Measurements from ENCODE around the gene COX6A2. TPM values are rescaled to one million over a fixed set of nuclear protein-coding genes. Genes with fewer than 3 reads are reported as not detected.
"Not testable (repeated sequence)": the region's sequence is repeated elsewhere in the genome, so short reads cannot be mapped to it uniquely, and the experiment has no call there.

Gene COX6A2
- polyA plus RNA-seq, 1 donor = 7.8 TPM

GRCh38 chr16:31453255-31454204 is 25.4 kb upstream of the COX6A2 start:
- Histone ChIP-seq H3K36me3 (ENCODE audit: control insufficient read depth, insufficient read depth, low read length) (peaks cover 9% of the 10 kb centered on the region), H3K27ac (ENCODE audit: low read length) (no peak overlapping the region), H3K4me1 (ENCODE audit: control insufficient read depth, insufficient read depth, low read length) (peaks cover 17% of the 10 kb centered on the region), H3K9me3 (ENCODE audit: control insufficient read depth, low read depth, low read length) (no peaks in the 10 kb centered on the region), H3K27me3 (ENCODE audit: control insufficient read depth, insufficient read depth, low read length) (no peaks in the 10 kb centered on the region), H3K4me3 (ENCODE audit: low read length) (no peak overlapping the region)
- DNase-seq = peak; percentile 44 to 68
- 20% methylated on average over 1 of the region's 20 CpGs for WGBS (ENCODE audit: insufficient coverage, low lambda C conversion rate)

GRCh38 chr16:31452631-31453106 is 24.5 kb upstream of the COX6A2 start:
- peaks cover 13% of the 10 kb centered on the region for H3K4me1 ChIP-seq (ENCODE audit: control insufficient read depth, insufficient read depth, low read length)

GRCh38 chr16:31451681-31452351 is 23.7 kb upstream of the COX6A2 start:
- peaks cover 5% of the 10 kb centered on the region for H3K4me1 ChIP-seq (ENCODE audit: control insufficient read depth, insufficient read depth, low read length)
- no peak overlapping the region for H3K4me3 ChIP-seq (ENCODE audit: low read length)
- no peaks in the 10 kb centered on the region for H3K27me3 ChIP-seq (ENCODE audit: control insufficient read depth, insufficient read depth, low read length)
- H3K9me3 ChIP-seq (ENCODE audit: control insufficient read depth, low read depth, low read length) = no peaks in the 10 kb centered on the region
- H3K36me3 ChIP-seq (ENCODE audit: control insufficient read depth, insufficient read depth, low read length) = peaks cover 6% of the 10 kb centered on the region
- DNase-seq = peak; percentile 69 to 70
- 43% methylated on average over 1 of the region's 11 CpGs for WGBS (ENCODE audit: insufficient coverage, low lambda C conversion rate)
- no peak overlapping the region for H3K27ac ChIP-seq (ENCODE audit: low read length)

More at GRCh38 chr16:31452631-31453106, 24.5 kb upstream of the COX6A2 start:
- Histone ChIP-seq H3K9me3 (ENCODE audit: control insufficient read depth, low read depth, low read length) (no peaks in the 10 kb centered on the region), H3K27ac (ENCODE audit: low read length) (no peak overlapping the region), H3K27me3 (ENCODE audit: control insufficient read depth, insufficient read depth, low read length) (no peaks in the 10 kb centered on the region), H3K4me3 (ENCODE audit: low read length) (no peak overlapping the region), H3K36me3 (ENCODE audit: control insufficient read depth, insufficient read depth, low read length) (peaks cover 9% of the 10 kb centered on the region)
- no CpG with 5 or more reads among the region's 3 CpGs for WGBS (ENCODE audit: insufficient coverage, low lambda C conversion rate)
- DNase-seq = no peak

- Histone ChIP-seq H3K27ac (ENCODE audit: low read length) (no peak overlapping the region), H3K27me3 (ENCODE audit: control insufficient read depth, insufficient read depth, low read length) (no peaks in the 10 kb centered on the region), H3K4me1 (ENCODE audit: control insufficient read depth, insufficient read depth, low read length) (no peaks in the 10 kb centered on the region), H3K9me3 (ENCODE audit: control insufficient read depth, low read depth, low read length) (no peaks in the 10 kb centered on the region), H3K36me3 (ENCODE audit: control insufficient read depth, insufficient read depth, low read length) (peaks cover 4% of the 10 kb centered on the region), H3K4me3 (ENCODE audit: low read length) (no peak overlapping the region)
- DNase-seq = no peak
- no CpG with 5 or more reads among the region's 5 CpGs for WGBS (ENCODE audit: insufficient coverage, low lambda C conversion rate)
Observed at GRCh38 chr16:31451201-31451600, 23.0 kb upstream of the COX6A2 start.

- no CpG with 5 or more reads among the region's 6 CpGs for WGBS (ENCODE audit: insufficient coverage, low lambda C conversion rate)
- not testable (repeated sequence) for DNase-seq
Observed at GRCh38 chr16:31445931-31446330, 17.8 kb upstream of the COX6A2 start.

GRCh38 chr16:31441956-31442355 is 13.8 kb upstream of the COX6A2 start:
- Histone ChIP-seq H3K9me3 (ENCODE audit: control insufficient read depth, low read depth, low read length) (no peaks in the 10 kb centered on the region), H3K27me3 (ENCODE audit: control insufficient read depth, insufficient read depth, low read length) (no peaks in the 10 kb centered on the region), H3K36me3 (ENCODE audit: control insufficient read depth, insufficient read depth, low read length) (no peaks in the 10 kb centered on the region), H3K4me3 (ENCODE audit: low read length) (peak overlapping the region; percentile 81), H3K4me1 (ENCODE audit: control insufficient read depth, insufficient read depth, low read length) (no peaks in the 10 kb centered on the region), H3K27ac (ENCODE audit: low read length) (no peak overlapping the region)
- WGBS (ENCODE audit: insufficient coverage, low lambda C conversion rate) = no CpG with 5 or more reads among the region's 34 CpGs
- DNase-seq = no peak

More at GRCh38 chr16:31445931-31446330, 17.8 kb upstream of the COX6A2 start:
- H3K9me3 ChIP-seq (ENCODE audit: control insufficient read depth, low read depth, low read length); H3K27me3 ChIP-seq (ENCODE audit: control insufficient read depth, insufficient read depth, low read length); H3K36me3 ChIP-seq (ENCODE audit: control insufficient read depth, insufficient read depth, low read length); H3K4me1 ChIP-seq (ENCODE audit: control insufficient read depth, insufficient read depth, low read length); H3K4me3 ChIP-seq (ENCODE audit: low read length); H3K27ac ChIP-seq (ENCODE audit: low read length): not testable (repeated sequence)

- no CpG with 5 or more reads among the region's 4 CpGs for WGBS (ENCODE audit: insufficient coverage, low lambda C conversion rate)
- no peak overlapping the region for H3K27ac ChIP-seq (ENCODE audit: low read length)
Observed at GRCh38 chr16:31440516-31441184, 12.5 kb upstream of the COX6A2 start.

GRCh38 chr16:31439519-31439918 is 11.4 kb upstream of the COX6A2 start:
- Histone ChIP-seq H3K4me1 (ENCODE audit: control insufficient read depth, insufficient read depth, low read length) (no peaks in the 10 kb centered on the region), H3K36me3 (ENCODE audit: control insufficient read depth, insufficient read depth, low read length) (peaks cover 5% of the 10 kb centered on the region), H3K27me3 (ENCODE audit: control insufficient read depth, insufficient read depth, low read length) (no peaks in the 10 kb centered on the region), H3K9me3 (ENCODE audit: control insufficient read depth, low read depth, low read length) (no peaks in the 10 kb centered on the region), H3K4me3 (ENCODE audit: low read length) (no peak overlapping the region), H3K27ac (ENCODE audit: low read length) (no peak overlapping the region)
- WGBS (ENCODE audit: insufficient coverage, low lambda C conversion rate) = no CpG with 5 or more reads among the region's 3 CpGs
- DNase-seq = no peak

More at GRCh38 chr16:31440516-31441184, 12.5 kb upstream of the COX6A2 start:
- Histone ChIP-seq H3K27me3 (ENCODE audit: control insufficient read depth, insufficient read depth, low read length) (no peaks in the 10 kb centered on the region), H3K9me3 (ENCODE audit: control insufficient read depth, low read depth, low read length) (no peaks in the 10 kb centered on the region), H3K4me1 (ENCODE audit: control insufficient read depth, insufficient read depth, low read length) (no peaks in the 10 kb centered on the region), H3K36me3 (ENCODE audit: control insufficient read depth, insufficient read depth, low read length) (peaks cover 5% of the 10 kb centered on the region), H3K4me3 (ENCODE audit: low read length) (no peak overlapping the region)
- no peak for DNase-seq

- DNase-seq; H3K27ac ChIP-seq (ENCODE audit: low read length); H3K36me3 ChIP-seq (ENCODE audit: control insufficient read depth, insufficient read depth, low read length); H3K4me3 ChIP-seq (ENCODE audit: low read length); H3K9me3 ChIP-seq (ENCODE audit: control insufficient read depth, low read depth, low read length); H3K27me3 ChIP-seq (ENCODE audit: control insufficient read depth, insufficient read depth, low read length); H3K4me1 ChIP-seq (ENCODE audit: control insufficient read depth, insufficient read depth, low read length): not testable (repeated sequence)
- no CpG with 5 or more reads among the region's 4 CpGs for WGBS (ENCODE audit: insufficient coverage, low lambda C conversion rate)
Observed at GRCh38 chr16:31439023-31439422, 10.9 kb upstream of the COX6A2 start.

- WGBS (ENCODE audit: insufficient coverage, low lambda C conversion rate) = 100% methylated on average over 1 of the region's 2 CpGs
- no peak for DNase-seq
- Histone ChIP-seq H3K27ac (ENCODE audit: low read length) (no peak overlapping the region), H3K4me3 (ENCODE audit: low read length) (no peak overlapping the region), H3K36me3 (ENCODE audit: control insufficient read depth, insufficient read depth, low read length) (peaks cover 5% of the 10 kb centered on the region), H3K4me1 (ENCODE audit: control insufficient read depth, insufficient read depth, low read length) (no peaks in the 10 kb centered on the region), H3K27me3 (ENCODE audit: control insufficient read depth, insufficient read depth, low read length) (no peaks in the 10 kb centered on the region), H3K9me3 (ENCODE audit: control insufficient read depth, low read depth, low read length) (no peaks in the 10 kb centered on the region)
Observed at GRCh38 chr16:31438414-31438813, 10.3 kb upstream of the COX6A2 start.
